GM19395 (cell line): ENCODE data around the gene TTLL11.

Experiments used
- ATAC-seq: cut with Tn5 transposase; IDR thresholded peaks from one replicate; pipeline ENCODE4 v1.9.1; 2021; ENCODE audit warnings: mild to moderate bottlenecking, moderate library complexity; ENCODE audit not compliant: unreplicated experiment

Gene TTLL11

GRCh38 chr9:122053567-122054350 lies 39.3 kb downstream of the TTLL11 start:
- no peak for ATAC-seq

GRCh38 chr9:122053064-122053463 lies 40.0 kb downstream of the TTLL11 start:
- ATAC-seq: no peak

- ATAC-seq: peak; percentile 67
Measured at GRCh38 chr9:122051351-122052321, 41.5 kb downstream of the TTLL11 start.

GRCh38 chr9:122050167-122050566 lies 42.9 kb downstream of the TTLL11 start:
- ATAC-seq: no peak

GRCh38 chr9:122042056-122042455 lies 51.1 kb downstream of the TTLL11 start:
- ATAC-seq: no peak

- no peak for ATAC-seq
Measured at GRCh38 chr9:122040561-122041242, 52.4 kb downstream of the TTLL11 start.

- ATAC-seq: no peak
Measured at GRCh38 chr9:122039234-122039633, 53.9 kb downstream of the TTLL11 start.

- ATAC-seq: no peak
Measured at GRCh38 chr9:122036988-122037387, 56.1 kb downstream of the TTLL11 start.

- no peak for ATAC-seq
Measured at GRCh38 chr9:122036408-122036807, 56.7 kb downstream of the TTLL11 start.

GRCh38 chr9:122033775-122034373 lies 59.2 kb downstream of the TTLL11 start:
- ATAC-seq: no peak

GRCh38 chr9:122032346-122032745 lies 60.8 kb downstream of the TTLL11 start:
- ATAC-seq: no peak

GRCh38 chr9:122031776-122032175 lies 61.3 kb downstream of the TTLL11 start:
- no peak for ATAC-seq

GRCh38 chr9:122031157-122031556 lies 62.0 kb downstream of the TTLL11 start:
- no peak for ATAC-seq

GRCh38 chr9:122030357-122030756 lies 62.8 kb downstream of the TTLL11 start:
- no peak for ATAC-seq

GRCh38 chr9:122029898-122030297 lies 63.2 kb downstream of the TTLL11 start:
- no peak for ATAC-seq

GRCh38 chr9:122028089-122028488 lies 65.0 kb downstream of the TTLL11 start:
- ATAC-seq: no peak

GRCh38 chr9:122020398-122020797 lies 72.7 kb downstream of the TTLL11 start:
- no peak for ATAC-seq

GRCh38 chr9:122016744-122017143 lies 76.4 kb downstream of the TTLL11 start:
- ATAC-seq: no peak

- no peak for ATAC-seq
Measured at GRCh38 chr9:122016309-122016708, 76.8 kb downstream of the TTLL11 start.

- ATAC-seq: no peak
Measured at GRCh38 chr9:122015170-122015821, 77.8 kb downstream of the TTLL11 start.
